Measurements from ENCODE around the gene VIL1. TPM values are rescaled to one million over a fixed set of nuclear protein-coding genes. Genes with fewer than 3 reads are reported as not detected.

The VIL1 gene
- total and polyA plus RNA-seq, 2 of the 13 experiments (the other 11 are each of a cell fraction or from before 2014, with no cell fraction given): 287 to 301 TPM

- TF ChIP-seq TOE1 (CRISPR knock-in tag; IDR thresholded peaks at IDR 0.05) (no peak), PAXIP1 (CRISPR knock-in tag; conservative IDR thresholded peaks at IDR 0.05) (no peak), MTA3 (CRISPR knock-in tag; IDR thresholded peaks at IDR 0.05) (no peak), HNRNPLL (IDR thresholded peaks at IDR 0.05; ENCODE audit: low read depth, low read length, poor library complexity, severe bottlenecking) (peak; percentile 69), SYNCRIP (IDR thresholded peaks at IDR 0.05; ENCODE audit: insufficient read depth, low read depth, low read length) (no peak), ZBTB39 (CRISPR knock-in tag; IDR thresholded peaks at IDR 0.05) (no peak), ZNF501 (CRISPR knock-in tag; IDR thresholded peaks at IDR 0.05) (peak; percentile 80), NFAT5 (CRISPR knock-in tag; IDR thresholded peaks at IDR 0.05) (no peak), ZNF333 (CRISPR knock-in tag; IDR thresholded peaks at IDR 0.05; ENCODE audit: borderline replicate concordance) (peak; percentile 42; the same call in 1 of the 2 replicates), ZNF530 (CRISPR knock-in tag; IDR thresholded peaks at IDR 0.05; ENCODE audit: low read depth) (no peak), XBP1 (CRISPR knock-in tag; IDR thresholded peaks at IDR 0.05) (no peak), ZNF660 (CRISPR knock-in tag; IDR thresholded peaks at IDR 0.05; ENCODE audit: borderline replicate concordance, low read depth) (no peak), ETV5 (CRISPR knock-in tag; IDR thresholded peaks at IDR 0.05; ENCODE audit: borderline replicate concordance) (peak; percentile 84), CC2D1A (CRISPR knock-in tag; IDR thresholded peaks at IDR 0.05) (no peak), ZIK1 (CRISPR knock-in tag; IDR thresholded peaks at IDR 0.05; ENCODE audit: borderline replicate concordance, low read depth) (0 out of 2 replicates have a peak, but pooled peaks have one; percentile 29), HNRNPUL1 (IDR thresholded peaks at IDR 0.05; ENCODE audit: low read depth, low read length) (0 out of 2 replicates have a peak, but pooled peaks have one; percentile 42), SNRNP70 (IDR thresholded peaks at IDR 0.05; ENCODE audit: low read depth, low read length) (no peak), TBX3 (IDR thresholded peaks at IDR 0.05; ENCODE audit: borderline replicate concordance) (0 out of 2 replicates have a peak, but pooled peaks have one; percentile 24)
Measured at GRCh38 chr2:218406209-218406948, 12.5 kb upstream of the VIL1 start (continued).

Data from HepG2 (cell line).